ENCODE results near the gene FBXO27.

FBXO27 gene

GRCh38 chr19:39057615-39058014 is 25.3 kb upstream of the FBXO27 start:
- in situ Hi-C loops (cut with MboI; ENCODE audit: low sequenced_read_pairs, unreplicated experiment): no loop called here
- no peak for TF ChIP-seq CTCF (IDR thresholded peaks at IDR 0.05; ENCODE audit: borderline replicate concordance, control extremely low read depth, extremely low read depth, insufficient read depth, missing control alignments)
- no peak for DNase-seq (ENCODE audit: low spot score)

- in situ Hi-C loops (cut with MboI; ENCODE audit: low sequenced_read_pairs, unreplicated experiment): no loop called here
- DNase-seq (ENCODE audit: low spot score): no peak
- no peak for TF ChIP-seq CTCF (IDR thresholded peaks at IDR 0.05; ENCODE audit: borderline replicate concordance, control extremely low read depth, extremely low read depth, insufficient read depth, missing control alignments)
These were observed 21.7 kb upstream of the FBXO27 start for GRCh38 chr19:39054091-39054470.

DNA sequence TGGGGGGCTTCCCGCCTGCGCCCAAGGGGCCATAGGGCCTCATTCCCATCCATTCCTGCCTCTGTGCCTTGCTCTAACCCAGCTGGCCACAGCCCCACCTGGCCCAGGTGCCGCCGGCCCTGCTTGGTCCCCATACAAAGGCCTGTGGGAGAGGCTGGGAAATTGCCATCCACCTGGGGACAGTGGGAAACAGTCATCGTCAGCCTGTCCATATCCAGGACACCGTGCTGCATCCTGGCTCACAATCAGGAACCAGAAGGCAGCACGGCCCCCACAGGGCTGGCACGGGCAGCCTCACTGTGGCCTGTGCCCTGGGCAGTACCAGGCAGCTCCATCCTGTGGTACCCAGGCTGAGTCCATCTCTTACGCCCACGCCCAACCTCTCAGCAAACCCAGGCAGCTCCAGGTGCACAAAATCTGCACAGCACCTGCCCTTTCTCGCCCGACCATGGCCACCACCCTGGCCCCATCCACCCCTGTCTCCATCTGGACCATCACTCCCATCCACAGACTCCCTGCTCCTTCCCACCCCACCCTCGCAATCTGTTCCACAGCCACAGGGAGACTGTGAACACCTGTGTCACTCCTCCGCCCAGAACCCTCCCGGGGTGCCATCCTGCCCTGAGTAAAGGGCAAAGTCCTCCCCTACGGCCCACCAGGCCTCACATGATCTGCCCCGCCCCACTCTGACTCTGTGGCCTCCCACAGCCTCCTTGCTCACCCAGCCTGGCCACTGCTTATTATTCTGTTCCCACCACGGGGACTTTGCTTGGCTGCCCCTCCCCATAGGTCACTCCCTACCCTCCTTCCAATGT is 21.1 kb upstream of the FBXO27 start:
- in situ Hi-C loops (cut with MboI; ENCODE audit: low sequenced_read_pairs, unreplicated experiment): no loop called here
- no peak for TF ChIP-seq CTCF (IDR thresholded peaks at IDR 0.05; ENCODE audit: borderline replicate concordance, control extremely low read depth, extremely low read depth, insufficient read depth, missing control alignments)
- no peak for DNase-seq (ENCODE audit: low spot score)

DNA sequence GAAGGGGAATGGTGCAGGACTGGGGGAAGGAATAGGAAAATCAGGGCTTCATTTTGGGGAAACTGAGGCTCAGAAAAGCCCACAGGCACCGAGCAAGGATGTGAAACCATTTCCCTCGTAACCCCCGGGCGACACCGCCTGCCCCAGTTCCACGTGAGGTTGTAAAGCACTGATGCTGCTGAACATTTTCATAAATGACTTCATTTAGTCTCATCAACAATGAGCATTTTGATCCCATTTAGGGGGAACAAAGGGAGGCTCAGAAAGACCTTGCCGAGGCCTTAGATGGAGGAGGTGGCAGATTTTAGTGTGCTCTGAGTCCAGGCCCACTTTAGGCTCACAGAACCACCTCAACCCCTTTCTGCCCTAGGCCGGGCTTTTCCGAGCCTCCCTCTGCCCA is 20.5 kb upstream of the FBXO27 start:
- in situ Hi-C loops (cut with MboI; ENCODE audit: low sequenced_read_pairs, unreplicated experiment): no loop called here
- DNase-seq (ENCODE audit: low spot score): no peak
- no peak for TF ChIP-seq CTCF (IDR thresholded peaks at IDR 0.05; ENCODE audit: borderline replicate concordance, control extremely low read depth, extremely low read depth, insufficient read depth, missing control alignments)

- DNase-seq (ENCODE audit: low spot score): peak; percentile 76
- TF ChIP-seq CTCF (IDR thresholded peaks at IDR 0.05; ENCODE audit: borderline replicate concordance, control extremely low read depth, extremely low read depth, insufficient read depth, missing control alignments): peak; percentile 86
- in situ Hi-C loops (cut with MboI; ENCODE audit: low sequenced_read_pairs, unreplicated experiment): no loop called here
These were observed 19.9 kb upstream of the FBXO27 start for GRCh38 chr19:39052243-39052746.

DNA sequence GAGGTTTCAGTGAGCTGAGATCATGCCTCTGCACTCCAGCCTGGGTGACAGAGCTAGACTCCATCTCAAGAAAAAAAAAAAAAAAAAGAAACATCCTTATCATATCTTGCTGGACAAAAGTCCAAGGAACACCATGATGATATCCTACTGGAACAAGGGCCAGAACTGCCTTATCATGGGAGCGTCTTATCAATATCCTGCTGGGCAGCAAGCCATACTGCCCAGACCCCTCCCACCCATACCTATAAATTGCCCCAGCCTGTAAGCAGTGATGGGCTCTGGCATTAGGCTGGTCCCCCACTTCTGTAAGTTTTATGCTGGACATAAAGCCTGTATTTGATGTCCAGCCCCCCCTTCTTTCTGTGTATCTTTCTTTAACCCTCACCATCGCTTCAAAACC is 14.7 kb upstream of the FBXO27 start:
- in situ Hi-C loops (cut with MboI; ENCODE audit: low sequenced_read_pairs, unreplicated experiment): no loop called here
- no peak for TF ChIP-seq CTCF (IDR thresholded peaks at IDR 0.05; ENCODE audit: borderline replicate concordance, control extremely low read depth, extremely low read depth, insufficient read depth, missing control alignments)
- DNase-seq (ENCODE audit: low spot score): no peak
